Astrocyte of the spinal cord (primary cell): ENCODE data around the gene PGAP2.

Experiments
- DNase-seq: peaks from one replicate; pipeline ENCODE4 v3.0.0; 2011; ENCODE audit warnings: low read depth, low spot score
- H3K4me3 ChIP-seq: 2 replicates; pipeline ENCODE4 v1.5.1; 2011; ENCODE audit warnings: low read depth, mild to moderate bottlenecking, low read length, moderate library complexity
- CTCF ChIP-seq: IDR thresholded peaks from 2 replicates; pipeline ENCODE4 v1.5.1; 2012; ENCODE audit warnings: low read depth, mild to moderate bottlenecking, low read length, inconsistent platforms
- in situ Hi-C: cut with HindIII; loops from 2 replicates; pipeline ENCODE4 v1.10.0; 2017; ENCODE audit warnings: low sequenced_read_pairs

Gene PGAP2

GRCh38 chr11:3832816-3833215 is 24.5 kb downstream of the PGAP2 start:
- no peak for DNase-seq
- no peak overlapping the region for H3K4me3 ChIP-seq
- in situ Hi-C loops = no loop called here
- no peak for TF ChIP-seq CTCF

GRCh38 chr11:3833449-3833848 is 25.1 kb downstream of the PGAP2 start:
- TF ChIP-seq CTCF = no peak
- DNase-seq = no peak
- H3K4me3 ChIP-seq = no peak overlapping the region
- in situ Hi-C loops = no loop called here

GRCh38 chr11:3834349-3834663 is 25.9 kb downstream of the PGAP2 start:
- DNase-seq = no peak
- no peak overlapping the region for H3K4me3 ChIP-seq
- no peak for TF ChIP-seq CTCF
- in situ Hi-C loops = no loop called here

- no peak overlapping the region for H3K4me3 ChIP-seq
- no peak for DNase-seq
- in situ Hi-C loops = no loop called here
- no peak for TF ChIP-seq CTCF
Measured at GRCh38 chr11:3834664-3835461, 26.5 kb downstream of the PGAP2 start.

GRCh38 chr11:3835751-3836150 is 27.4 kb downstream of the PGAP2 start:
- no peak for DNase-seq
- no peak for TF ChIP-seq CTCF
- in situ Hi-C loops = no loop called here
- H3K4me3 ChIP-seq = no peak overlapping the region

GRCh38 chr11:3836903-3837302 is 28.5 kb downstream of the PGAP2 start:
- in situ Hi-C loops = no loop called here
- no peak for TF ChIP-seq CTCF
- H3K4me3 ChIP-seq = no peak overlapping the region
- DNase-seq = no peak
